ENCODE results near the gene HAUS6.

GRCh38 chr9:19137282-19137681 lies 34.6 kb upstream of the HAUS6 start:
- TF ChIP-seq CTCF (IDR thresholded peaks at IDR 0.05) (no peak), POLR2A (IDR thresholded peaks at IDR 0.05) (no peak), POLR2AphosphoS5 (IDR thresholded peaks at IDR 0.05) (no peak), EP300 (IDR thresholded peaks at IDR 0.05) (no peak)
